GM19468 (cell line): ENCODE data around the gene NPR3.

Experiments used
- ATAC-seq: cut with Tn5 transposase; IDR thresholded peaks from one replicate; pipeline ENCODE4 v1.9.1; 2021; ENCODE audit warnings: mild to moderate bottlenecking, moderate library complexity, moderate number of reproducible peaks; ENCODE audit not compliant: unreplicated experiment; ENCODE audit errors: extremely low read depth

The NPR3 gene, protein sequence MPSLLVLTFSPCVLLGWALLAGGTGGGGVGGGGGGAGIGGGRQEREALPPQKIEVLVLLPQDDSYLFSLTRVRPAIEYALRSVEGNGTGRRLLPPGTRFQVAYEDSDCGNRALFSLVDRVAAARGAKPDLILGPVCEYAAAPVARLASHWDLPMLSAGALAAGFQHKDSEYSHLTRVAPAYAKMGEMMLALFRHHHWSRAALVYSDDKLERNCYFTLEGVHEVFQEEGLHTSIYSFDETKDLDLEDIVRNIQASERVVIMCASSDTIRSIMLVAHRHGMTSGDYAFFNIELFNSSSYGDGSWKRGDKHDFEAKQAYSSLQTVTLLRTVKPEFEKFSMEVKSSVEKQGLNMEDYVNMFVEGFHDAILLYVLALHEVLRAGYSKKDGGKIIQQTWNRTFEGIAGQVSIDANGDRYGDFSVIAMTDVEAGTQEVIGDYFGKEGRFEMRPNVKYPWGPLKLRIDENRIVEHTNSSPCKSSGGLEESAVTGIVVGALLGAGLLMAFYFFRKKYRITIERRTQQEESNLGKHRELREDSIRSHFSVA

GRCh38 chr5:32710550-32711361 is at the start of gene NPR3:
NPR3 (plus strand) TSS chr5:32711321; CDS start chr5:32711777, 456 bp downstream.
- no peak for ATAC-seq

GRCh38 chr5:32664523-32664922 is 46.6 kb upstream of the NPR3 start:
- ATAC-seq = no peak

- ATAC-seq = no peak
These were observed 42.6 kb upstream of the NPR3 start for GRCh38 chr5:32668552-32668951.

DNA sequence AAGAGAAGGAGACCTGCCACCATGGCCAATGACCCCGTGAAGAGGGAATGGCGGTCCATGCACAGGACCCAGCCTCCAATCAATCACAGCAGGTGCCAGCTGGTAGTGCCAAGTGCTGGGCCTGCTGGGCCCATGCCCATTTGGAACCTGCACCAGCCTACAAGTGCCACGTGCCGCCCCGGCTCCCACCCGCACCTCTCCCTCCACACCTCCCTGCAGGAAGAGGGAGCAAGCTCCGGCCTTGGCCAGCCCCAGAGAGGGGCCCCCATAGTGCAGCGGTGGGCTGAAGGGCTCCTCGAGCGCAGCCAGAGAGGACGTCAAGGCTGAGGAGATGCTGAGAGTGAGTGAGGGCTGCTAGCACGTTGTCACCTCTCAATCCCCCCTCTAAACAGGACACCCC is 37.8 kb upstream of the NPR3 start:
- no peak for ATAC-seq

DNA sequence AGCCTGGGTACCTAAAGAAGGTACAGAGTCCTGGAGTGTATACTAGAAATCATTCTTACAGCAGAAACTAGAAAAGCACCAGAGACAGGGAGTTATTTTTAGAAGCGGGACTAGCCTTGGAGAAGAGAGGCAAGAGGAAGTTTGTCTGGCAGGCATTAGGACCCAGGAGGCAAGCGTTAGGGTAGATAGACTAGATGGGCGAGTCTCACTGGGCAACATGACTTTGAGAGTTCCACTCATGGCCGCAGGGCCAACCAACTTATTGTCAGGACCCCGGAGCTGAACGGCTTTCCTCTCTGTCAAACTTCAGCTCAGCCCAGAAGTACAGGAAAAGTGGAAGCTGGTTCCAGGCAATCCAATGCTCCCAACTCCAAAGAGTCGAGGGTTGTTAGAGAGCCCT is 34.1 kb upstream of the NPR3 start:
- no peak for ATAC-seq

DNA sequence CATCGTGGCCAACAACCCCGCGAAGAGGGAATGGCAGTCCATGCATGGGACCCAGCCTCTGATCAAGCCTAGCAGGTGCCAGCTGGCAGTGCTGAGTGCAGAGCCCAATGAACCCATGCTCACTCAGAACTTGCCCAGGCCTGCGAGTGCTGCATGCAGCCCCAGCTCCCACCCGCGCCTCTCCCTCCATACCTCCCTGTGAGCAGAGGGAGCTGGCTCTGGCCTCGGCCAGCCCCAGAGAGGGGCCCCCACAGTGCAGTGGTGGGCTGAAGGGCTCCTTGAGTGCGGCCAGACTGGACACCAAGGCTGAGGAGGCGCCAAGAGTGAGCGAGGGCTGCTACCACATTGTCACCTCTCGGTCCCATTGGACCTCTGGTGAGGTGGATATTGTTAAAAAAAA is 32.6 kb upstream of the NPR3 start:
- ATAC-seq = no peak

DNA sequence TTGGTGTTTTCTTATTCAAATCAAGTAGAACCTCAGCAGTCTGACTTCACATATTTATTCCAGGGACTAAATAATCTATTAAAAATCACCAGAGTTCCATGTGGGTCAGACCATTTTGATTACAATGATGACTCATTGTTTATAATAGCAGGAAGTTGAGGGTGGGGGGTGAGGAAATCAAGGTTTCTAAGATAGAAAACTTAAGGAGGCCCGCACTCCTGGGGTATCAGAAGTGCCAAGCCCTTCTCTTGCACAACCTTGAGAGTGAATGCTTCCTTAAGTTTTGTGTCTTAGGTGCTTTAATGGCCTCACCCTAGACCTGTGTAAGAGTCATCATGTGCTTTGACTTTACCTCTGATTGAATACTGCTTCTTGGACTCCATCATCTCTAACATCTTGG is 31.9 kb upstream of the NPR3 start:
- ATAC-seq = no peak

DNA sequence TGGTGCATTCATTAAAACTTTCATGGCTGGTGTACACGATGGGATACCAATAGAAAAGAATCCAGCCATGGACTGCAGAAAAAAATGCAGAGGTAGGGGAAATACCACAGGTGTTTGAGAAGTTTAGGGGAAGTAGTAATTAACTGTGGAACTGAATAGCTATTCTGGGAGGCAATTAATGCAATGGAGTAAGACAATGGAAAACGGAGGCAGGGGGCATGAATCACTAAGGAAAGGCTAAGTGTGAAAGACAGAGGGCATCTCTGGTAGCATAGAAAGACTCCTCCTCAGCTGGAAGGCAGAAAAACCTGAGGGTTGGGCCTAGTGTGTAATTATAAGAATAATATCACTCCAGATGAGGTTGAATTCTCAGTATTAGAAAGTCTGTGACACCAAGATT is 30.9 kb upstream of the NPR3 start:
- no peak for ATAC-seq

DNA sequence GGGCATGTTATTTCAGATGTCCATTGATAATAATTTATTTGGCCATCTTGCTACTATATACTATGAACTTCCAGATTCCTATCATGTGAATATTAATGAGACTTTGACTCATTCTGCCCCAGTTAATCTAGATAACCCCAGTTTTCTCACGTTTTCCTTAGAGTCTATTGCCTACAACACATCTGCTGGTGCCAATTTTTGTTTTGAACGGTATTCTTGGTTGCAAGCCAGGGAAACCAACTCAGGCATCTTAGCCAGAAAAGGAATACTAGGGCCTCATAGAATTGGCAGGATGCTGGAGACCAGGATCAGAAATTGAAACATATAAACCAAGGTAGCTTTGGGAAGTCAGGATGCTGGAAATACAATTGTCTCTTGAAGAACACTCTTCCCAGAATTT is 28.0 kb upstream of the NPR3 start:
- ATAC-seq = no peak

DNA sequence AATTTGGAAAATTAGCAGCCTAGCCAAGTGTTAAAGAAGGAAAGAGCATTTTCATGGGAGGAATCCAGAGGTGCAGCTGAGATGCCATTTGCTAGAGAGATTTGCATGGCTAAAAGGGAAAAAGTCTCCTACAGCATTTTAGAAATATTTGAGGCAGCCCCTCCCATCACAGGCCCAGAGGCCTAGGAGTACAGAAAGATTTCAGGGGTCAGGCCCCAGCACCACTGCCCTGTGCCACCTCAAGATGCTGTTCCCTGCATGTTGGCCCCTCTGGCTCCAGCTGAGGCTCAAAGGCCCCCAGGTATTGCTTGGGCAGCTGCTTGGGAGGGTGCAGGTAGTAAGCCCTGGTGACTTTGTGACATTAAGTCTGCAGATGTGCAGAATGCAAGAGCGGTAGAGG is 26.9 kb upstream of the NPR3 start:
- ATAC-seq = no peak

GRCh38 chr5:32686799-32687498 is 24.2 kb upstream of the NPR3 start:
- ATAC-seq = no peak

DNA sequence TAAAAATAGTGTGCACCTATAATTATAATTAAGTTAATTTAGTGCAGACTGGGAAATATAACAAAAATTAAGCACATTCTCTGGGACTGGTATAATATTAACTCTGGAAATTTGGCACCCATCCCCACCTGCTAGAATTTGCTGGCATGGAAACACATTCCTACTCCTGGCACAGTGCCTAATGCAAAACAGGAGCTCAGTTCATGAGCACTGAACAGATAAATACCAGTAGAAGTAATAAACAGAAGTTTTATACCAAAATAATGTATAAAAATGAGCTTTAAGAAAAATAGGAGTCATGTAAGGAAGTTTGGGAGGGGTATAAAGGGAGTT is 23.7 kb upstream of the NPR3 start:
- no peak for ATAC-seq

GRCh38 chr5:32690153-32690552 is 21.0 kb upstream of the NPR3 start:
- ATAC-seq = no peak

- no peak for ATAC-seq
These were observed 20.5 kb upstream of the NPR3 start for GRCh38 chr5:32690666-32691065.

GRCh38 chr5:32692036-32692746 is 18.9 kb upstream of the NPR3 start:
- no peak for ATAC-seq

GRCh38 chr5:32703957-32704356 is 7.2 kb upstream of the NPR3 start:
- ATAC-seq = no peak

- ATAC-seq = no peak
These were observed 3.6 kb upstream of the NPR3 start for GRCh38 chr5:32707418-32707997.

DNA sequence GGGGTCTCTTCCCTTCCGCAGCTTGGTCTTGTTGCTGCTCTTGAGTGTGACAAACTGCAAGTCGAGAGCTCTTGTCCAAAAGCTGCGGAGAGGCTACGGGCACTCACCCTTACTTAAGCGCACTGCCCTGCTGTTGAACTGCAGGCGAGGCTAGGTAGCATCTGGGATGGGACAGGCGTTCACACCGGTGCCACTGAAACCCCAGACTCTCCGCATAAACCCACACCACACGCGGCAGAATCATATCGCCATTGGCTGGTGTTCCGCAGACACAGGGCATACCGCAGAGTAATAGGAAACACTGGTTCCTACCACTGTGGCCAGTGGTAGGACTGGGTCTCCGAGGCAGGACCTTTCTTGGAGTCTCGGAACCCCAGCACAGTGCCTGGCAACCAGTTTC is 2.2 kb upstream of the NPR3 start:
- no peak for ATAC-seq

GRCh38 chr5:32709750-32710549 is 1.2 kb upstream of the NPR3 start:
- peak; percentile 44 for ATAC-seq
